GM19372 (cell line): ENCODE results near the gene WDFY4.

Experiments used
- ATAC-seq: cut with Tn5 transposase; IDR thresholded peaks from one replicate; pipeline ENCODE4 v1.9.1; 2021; ENCODE audit warnings: mild to moderate bottlenecking, low read depth, moderate library complexity; ENCODE audit not compliant: unreplicated experiment

WDFY4 gene

GRCh38 chr10:48839809-48840679, 155.4 kb downstream of the WDFY4 start:
- ATAC-seq: no peak

- no peak for ATAC-seq
Measured at GRCh38 chr10:48842231-48842630, 157.6 kb downstream of the WDFY4 start.

GRCh38 chr10:48843198-48843597, 158.5 kb downstream of the WDFY4 start:
- no peak for ATAC-seq

GRCh38 chr10:48844616-48845015, 159.9 kb downstream of the WDFY4 start:
- ATAC-seq: no peak

GRCh38 chr10:48845512-48845911, 160.8 kb downstream of the WDFY4 start:
- no peak for ATAC-seq

GRCh38 chr10:48847691-48848090, 163.0 kb downstream of the WDFY4 start:
- ATAC-seq: no peak

- no peak for ATAC-seq
Measured at GRCh38 chr10:48856855-48857254, 172.2 kb downstream of the WDFY4 start.

GRCh38 chr10:48872234-48872633, 187.6 kb downstream of the WDFY4 start:
- no peak for ATAC-seq

- ATAC-seq: no peak
Measured at GRCh38 chr10:48878091-48878490, 193.4 kb downstream of the WDFY4 start.

GRCh38 chr10:48879451-48879850, 194.8 kb downstream of the WDFY4 start:
- no peak for ATAC-seq

GRCh38 chr10:48880016-48880705, 195.5 kb downstream of the WDFY4 start:
- no peak for ATAC-seq

- no peak for ATAC-seq
Measured at GRCh38 chr10:48881937-48882336, 197.3 kb downstream of the WDFY4 start.

- no peak for ATAC-seq
Measured at GRCh38 chr10:48882881-48883280, 198.2 kb downstream of the WDFY4 start.

GRCh38 chr10:48883701-48884100, 199.0 kb downstream of the WDFY4 start:
- ATAC-seq: no peak

- no peak for ATAC-seq
Measured at GRCh38 chr10:48884179-48885045, 199.7 kb downstream of the WDFY4 start.

GRCh38 chr10:48885376-48885775, 200.7 kb downstream of the WDFY4 start:
- no peak for ATAC-seq

- no peak for ATAC-seq
Measured at GRCh38 chr10:48887982-48888381, 203.3 kb downstream of the WDFY4 start.

GRCh38 chr10:48890888-48891850, 206.5 kb downstream of the WDFY4 start:
- no peak for ATAC-seq

- no peak for ATAC-seq
Measured at GRCh38 chr10:48894911-48895802, 210.5 kb downstream of the WDFY4 start.
